Measurements from ENCODE around the gene TEX12.
"Not testable (repeated sequence)": the region's sequence is repeated elsewhere in the genome, so short reads cannot be mapped to it uniquely, and the experiment has no call there.

Gene TEX12

DNA sequence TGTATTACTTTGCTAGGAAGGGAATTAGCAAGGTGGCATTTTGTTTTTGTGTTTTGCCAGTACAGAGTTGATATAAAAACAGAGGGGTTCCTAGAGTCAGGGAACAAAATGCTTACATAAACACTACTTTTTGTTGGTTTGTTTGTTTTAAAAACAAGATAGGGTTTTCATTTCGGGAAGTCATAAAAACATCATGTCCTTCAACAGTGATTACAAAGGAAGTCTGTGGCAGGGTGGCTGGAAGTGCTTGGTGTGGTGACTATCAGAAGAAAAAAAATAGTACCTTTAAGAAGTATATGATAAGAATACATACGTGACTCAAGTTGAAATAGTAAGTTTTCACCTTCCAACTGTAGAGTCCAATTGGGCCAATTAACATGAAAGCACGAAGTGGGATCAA, 2.1 kb upstream of the TEX12 start:
- peak; percentile 74 for DNase-seq

DNA sequence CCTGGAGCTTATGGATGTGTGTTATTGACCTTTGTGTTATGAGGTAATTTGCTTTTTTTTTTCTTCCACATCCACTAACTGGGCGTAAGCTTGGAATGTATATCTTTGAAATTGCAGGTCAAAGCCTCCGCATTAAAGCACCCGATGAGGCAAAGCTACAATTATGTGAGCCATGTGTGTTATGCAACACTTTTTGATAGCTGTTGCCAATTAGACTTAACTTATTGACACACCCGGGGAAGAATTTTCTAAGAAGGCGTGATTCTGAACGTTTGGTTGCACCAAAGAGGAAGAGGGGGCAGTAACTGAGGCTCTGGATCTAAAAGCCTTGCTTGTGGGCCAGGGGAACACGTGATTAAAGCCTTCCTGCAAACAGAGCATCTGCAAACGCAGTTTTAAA, 610 bp upstream of the TEX12 start:
- DNase-seq: no peak

DNA sequence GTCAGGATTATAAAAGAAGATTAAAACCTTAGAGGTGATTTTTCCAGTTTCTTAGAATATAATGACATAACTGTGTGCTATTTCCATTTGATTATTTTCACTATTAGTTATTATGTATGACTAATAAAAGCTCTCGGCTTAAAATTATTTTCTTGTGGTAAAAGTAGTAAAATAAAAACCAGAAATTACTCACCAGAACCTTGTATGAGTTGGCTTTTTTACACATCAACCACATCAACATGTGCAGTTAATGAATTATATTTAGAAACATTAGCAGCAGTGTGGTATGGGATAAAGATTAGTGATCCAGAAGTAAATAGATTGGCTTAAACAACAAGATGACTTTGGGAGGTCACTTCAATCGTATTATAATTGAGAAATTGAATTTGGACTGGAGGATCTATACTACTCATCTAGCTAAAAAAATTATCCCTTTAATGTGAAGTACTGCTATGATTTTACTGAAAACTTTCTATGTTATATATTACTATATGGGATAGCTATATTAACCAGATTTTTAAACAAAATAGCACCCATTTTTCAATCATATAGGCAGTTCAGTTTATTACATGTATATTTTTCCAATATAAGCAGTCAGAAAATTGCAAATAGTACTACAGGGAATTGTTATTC, 5.3 kb downstream of the TEX12 start:
- no peak for DNase-seq

DNA sequence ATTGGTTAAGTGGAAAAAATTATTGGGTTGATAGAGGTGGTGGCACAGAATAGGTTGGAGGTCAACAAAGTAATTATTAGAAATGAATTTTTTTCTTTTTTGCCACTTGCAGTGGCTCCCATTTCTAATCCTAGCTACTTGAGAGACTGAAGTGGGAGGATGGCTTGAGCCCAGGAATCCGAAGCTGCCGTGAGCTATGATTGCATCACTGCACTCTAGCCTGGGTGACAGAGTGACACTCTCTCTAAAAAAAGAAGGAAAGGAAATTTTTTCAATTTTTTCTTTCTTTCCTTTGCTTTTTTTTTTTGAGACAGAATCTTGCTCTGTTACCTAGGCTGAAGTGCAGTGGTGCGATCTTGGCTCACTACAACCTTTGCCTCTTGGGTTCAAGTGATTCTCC, 6.0 kb downstream of the TEX12 start:
- DNase-seq: no peak

DNA sequence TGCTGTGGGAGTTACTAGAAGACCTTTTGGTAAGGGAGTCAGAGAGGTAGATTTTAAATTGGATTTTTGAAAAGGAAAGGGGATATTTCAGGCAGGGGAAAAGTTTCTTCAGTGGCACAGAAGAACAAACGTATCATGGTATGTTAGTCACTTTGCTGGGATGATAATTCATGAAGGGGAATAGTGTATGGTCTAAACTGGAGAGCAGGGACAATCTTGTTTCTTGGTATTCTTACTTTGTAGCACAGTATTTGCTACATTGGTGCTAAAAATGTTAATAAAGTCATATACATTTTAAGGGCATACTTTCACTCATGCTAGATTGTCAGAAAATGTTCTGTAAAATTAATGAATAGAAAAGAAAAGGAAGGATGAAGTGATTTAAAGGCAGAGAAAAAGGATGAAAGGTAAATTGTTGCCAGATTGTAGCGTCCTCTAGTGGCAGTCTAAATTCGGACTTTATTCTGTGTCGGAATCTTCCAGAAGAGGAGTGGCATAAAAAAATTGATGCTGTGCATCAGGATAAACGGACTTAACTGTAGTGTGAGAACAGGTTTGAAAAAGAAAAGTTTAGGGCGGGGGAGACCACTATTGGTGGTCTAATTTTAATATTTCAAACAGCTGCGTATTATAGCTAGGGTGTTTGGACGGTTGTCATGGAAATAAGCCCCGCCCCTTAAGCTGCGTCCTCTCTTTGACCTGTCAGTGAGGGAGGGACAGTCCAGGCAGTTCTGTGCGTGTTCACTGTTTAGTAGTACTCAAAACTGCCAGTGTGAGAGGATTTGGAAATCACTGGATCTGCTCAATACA, 7.8 kb downstream of the TEX12 start, which contains the start of gene BCO2:
TSS of gene BCO2 (plus strand) at position 724 of the 810 bp plus-strand sequence. CDS start 90 bp downstream, outside the sequence.
- peak; percentile 77 for DNase-seq

DNA sequence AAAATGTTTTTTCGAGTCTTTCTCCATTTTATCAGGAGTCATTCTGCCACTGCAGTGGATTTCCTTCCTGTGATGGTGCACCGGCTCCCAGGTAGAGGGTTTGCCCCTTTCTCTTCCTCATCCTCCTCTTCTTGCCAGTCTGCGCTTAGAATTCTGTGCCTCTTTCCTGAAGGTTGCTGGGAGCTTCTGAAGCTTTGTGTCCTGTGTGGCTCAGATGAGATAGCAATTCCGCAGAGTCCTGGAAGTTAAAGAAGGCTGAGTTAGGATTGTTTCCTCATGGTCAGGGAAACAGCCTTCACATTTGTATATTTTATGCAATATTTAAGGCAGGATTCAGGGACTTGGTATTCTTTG, 8.4 kb downstream of the TEX12 start:
- no peak for DNase-seq

DNA sequence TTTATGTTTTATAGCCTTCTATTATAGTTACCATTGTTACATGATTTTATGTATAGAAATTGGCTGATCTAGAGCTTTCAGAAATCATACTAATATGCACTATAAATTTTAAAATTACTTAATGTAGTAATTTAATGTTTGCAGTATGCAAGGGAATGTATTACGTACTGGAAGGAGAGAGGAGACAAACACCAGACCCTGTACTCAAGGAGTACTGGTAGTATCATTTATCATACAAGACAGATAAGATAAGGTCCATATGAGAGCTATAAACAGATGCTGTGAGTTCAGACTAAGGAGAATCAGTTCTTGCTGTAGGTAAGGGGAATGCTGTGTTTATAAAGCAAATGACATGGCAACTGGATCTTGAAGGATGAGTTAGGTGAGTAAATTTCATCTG, 8.9 kb downstream of the TEX12 start:
- no peak for DNase-seq

DNA sequence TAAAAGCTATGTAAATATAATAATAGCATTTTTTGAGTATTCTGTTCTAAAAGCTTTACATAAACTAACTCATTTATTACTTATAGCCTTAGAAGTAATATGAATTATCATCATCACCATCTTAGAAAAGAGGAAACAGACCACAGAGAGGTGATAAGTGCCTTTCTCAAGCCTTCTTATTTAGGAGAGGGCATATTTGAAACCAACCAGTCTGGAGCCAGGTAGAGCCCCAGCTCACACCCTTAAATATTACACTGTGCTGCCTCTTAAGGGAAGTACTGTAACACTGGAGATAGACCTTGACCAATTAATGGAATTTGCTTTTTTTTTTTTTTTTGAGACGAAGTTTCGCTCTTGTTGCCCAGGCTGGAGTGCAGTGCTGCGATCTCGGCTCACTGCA, 10.4 kb downstream of the TEX12 start:
- DNase-seq: peak; percentile 60

DNA sequence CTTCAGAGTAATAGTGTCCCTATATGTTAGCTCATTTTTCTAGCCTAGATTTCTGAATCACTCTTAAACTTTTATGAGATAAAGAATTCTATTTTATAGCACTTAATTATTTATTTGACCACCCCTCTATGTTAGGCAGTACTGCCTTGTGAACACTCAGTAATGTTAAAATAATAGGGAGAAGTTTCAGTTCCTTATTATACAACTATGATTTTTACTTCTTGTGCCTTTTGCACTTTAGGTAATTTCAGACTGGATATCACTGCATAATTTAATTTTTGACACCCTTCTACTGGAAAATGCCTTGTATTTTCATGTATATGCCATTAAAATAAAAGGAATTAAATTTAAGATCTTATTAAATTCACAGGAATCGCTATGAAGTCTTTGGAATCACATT, 11.3 kb downstream of the TEX12 start:
- no peak for DNase-seq

DNA sequence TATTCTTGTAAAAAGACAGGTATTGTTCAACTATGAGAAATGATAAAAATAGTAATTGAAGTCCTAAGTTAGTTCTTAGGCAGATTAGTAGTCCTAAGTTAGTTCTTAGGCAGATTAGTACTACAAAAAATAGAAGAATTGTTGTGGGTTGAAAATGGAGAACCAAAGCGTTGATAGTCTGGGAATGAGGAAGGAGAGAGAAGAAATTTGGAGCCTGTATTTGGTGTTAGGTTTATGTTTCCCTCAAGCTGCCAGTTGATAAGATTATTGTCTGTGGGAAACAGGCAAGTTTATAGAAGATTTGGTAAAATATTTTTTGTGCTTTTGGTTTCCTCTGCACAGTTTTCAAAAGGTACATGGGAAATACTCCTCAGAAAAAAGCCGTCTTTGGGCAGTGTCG, 11.8 kb downstream of the TEX12 start:
- peak; percentile 70 for DNase-seq

DNA sequence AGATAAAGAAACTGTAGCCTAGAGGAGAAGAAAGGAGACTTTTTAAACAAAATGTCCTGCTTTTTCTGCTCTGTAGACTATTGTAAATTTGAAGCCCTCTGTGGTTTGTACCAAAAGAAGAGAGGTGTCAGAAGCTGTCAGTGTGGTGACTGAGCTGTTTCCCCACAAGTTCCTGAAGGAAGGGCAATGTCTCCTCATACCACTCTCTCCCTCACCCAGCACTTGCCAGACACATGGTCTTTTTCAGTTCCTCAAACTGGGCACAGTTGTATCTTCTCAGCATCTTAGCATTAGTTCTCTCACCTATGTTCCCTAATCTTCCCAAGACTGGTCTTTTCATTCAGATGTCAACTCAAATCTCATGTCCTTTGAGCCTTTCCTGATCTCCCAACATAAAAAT, 12.4 kb downstream of the TEX12 start:
- DNase-seq: peak; percentile 99

DNA sequence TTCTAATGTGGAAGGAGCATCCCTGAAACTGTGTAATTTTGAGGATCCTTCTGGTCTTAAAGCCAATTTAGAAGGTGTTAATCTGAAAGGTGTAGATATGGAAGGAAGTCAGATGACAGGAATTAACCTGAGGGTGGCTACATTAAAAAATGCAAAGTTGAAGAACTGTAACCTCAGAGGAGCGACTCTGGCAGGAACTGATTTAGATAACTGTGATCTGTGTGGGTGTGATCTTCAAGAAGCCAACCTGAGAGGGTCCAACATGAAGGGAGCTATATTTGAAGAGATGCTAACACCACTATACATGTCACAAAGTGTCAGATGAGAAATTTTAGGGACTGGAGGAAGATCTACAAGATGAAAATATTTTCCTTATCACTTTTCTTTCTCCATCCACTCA, 15.7 kb downstream of the TEX12 start:
- no peak for DNase-seq

DNA sequence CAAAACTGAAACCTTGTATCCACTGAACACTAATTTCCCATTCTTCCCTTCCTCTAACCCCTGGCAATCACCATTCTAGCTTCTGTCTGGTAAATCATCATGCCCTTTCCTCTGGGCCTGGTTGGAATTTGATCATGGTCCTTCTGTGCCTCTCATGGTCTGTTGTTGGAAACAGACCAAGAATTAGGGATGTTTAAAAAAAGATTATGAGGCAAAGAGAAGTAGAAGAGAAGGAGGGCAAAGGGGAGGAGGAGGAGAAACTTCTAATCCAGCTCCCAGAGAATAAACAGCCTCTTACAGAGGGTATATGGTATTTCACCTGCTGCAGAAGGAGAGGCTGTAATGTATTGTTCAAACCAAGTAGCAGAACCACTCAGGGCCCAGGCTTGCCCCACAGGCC, 18.7 kb downstream of the TEX12 start:
- no peak for DNase-seq

DNA sequence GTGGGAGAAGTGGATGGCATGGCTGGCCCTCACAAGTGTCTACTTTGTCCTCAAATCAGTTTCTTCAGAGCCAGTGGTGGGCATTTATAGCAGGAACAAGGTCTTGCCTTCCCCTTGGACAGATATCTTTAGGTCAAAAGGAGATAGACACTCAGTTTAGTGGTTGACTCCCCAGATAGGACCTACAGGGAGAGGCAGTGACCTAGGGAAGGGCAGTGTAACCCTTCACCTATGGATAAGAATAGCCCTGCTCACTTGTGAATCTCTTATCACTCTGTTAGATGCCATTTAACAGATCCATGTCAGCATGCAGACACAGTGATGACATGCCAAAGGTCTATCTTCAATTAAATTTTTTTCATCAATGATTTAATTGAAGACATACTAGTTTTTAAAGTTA, 19.1 kb downstream of the TEX12 start:
- DNase-seq: no peak

DNA sequence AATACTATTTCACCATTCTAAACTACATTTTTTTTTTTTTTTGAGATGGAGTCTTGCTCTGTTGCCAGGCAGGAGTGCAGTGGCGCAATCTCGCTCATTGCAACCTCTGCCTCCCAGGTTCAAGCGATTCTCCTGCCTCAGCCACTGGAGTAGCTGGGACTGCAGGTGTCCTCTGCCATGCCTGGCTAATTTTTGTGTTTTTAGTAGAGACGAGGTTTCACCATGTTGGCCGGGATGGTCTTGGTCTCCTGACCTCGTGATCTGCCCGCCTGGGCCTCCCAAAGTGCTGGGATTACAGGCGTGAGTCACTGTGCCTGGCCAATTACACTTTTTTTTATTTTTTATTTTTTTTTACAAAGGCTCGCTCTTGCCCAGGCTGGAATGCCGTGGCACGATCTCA, 27.9 kb downstream of the TEX12 start:
- not testable (repeated sequence) for DNase-seq

DNA sequence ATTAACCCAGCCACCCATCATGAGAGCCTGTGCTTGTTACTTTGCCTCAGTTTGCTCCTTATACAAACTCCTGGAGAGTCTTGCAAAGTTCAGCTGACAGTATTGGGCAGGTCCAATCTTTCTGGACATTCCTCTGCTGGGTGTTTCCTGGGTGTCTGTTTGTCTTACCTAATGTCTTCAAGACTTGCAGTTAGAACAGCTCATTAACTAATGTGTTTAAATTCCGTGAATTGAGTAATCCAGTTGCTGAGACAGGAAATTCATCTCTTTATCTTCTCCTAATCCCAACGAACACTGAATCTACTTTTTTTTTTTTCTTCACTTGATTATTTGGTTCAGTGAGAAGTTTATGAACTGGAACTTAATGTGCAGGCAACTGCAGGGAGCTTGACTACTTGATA, 28.8 kb downstream of the TEX12 start:
- DNase-seq: peak; percentile 99

DNA sequence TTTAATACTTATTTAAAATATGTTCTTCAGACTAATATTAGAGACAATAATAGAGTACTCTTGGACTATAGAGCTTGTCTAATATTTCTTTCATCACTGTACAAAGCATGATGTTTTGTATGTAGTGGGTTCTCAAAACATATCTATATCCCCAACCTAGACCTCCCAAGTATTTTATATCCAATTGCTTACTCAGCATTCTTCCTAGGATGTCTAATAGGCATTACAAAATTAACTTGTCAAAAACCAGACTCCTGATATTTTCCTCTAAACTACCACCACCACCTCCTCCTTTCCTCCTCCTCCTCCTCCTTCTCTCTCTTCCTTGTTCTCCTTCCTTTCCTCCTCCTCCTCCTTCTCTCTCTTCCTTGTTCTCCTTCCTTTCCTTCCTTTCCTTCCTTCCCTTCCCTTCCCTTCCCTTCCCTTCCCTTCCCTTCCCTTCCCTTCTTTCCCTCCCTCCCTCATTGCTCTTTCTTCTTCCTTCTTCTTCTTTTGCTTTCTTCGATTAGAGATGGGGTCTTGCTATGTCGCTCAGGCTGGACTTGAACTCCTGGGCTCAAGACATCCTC, 29.4 kb downstream of the TEX12 start:
- no peak for DNase-seq

DNA sequence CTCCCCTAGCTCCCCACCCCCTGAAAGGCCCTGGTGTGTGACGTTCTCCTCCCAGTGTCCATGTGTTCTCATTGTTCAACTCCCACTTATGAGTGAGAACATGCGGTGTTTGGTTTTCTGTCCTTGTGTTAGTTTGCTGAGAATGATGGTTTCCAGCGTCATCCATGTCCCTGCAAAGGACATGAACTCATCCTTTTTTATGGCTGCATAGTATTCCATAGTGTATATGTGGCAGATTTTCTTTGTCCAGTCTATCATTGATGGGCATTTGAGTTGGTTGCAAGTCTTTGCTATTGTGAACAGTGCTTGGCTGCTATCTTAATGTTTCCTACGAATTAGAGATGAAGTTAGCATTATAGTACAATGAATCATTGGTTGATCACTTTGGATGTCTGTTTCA, 31.9 kb downstream of the TEX12 start:
- DNase-seq: not testable (repeated sequence)

DNA sequence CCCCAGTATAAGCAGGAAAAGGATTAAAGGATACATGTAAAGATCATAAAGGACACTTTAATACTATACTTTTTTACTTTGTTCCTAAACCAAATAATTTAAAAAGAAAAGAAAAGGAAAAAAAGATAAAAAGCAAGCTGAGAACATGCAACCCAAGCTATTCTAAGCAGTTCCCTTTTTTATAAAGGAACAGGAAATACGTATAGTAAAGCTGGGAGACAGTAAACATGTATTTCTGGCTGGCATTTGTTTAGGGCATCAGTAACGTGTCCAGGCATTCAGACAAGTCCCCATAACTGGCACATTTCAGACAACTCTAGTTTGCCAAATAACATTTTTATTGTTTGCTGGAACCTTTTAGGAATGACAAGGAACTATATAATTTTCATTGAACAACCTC, 33.1 kb downstream of the TEX12 start:
- DNase-seq: peak; percentile 78

DNA sequence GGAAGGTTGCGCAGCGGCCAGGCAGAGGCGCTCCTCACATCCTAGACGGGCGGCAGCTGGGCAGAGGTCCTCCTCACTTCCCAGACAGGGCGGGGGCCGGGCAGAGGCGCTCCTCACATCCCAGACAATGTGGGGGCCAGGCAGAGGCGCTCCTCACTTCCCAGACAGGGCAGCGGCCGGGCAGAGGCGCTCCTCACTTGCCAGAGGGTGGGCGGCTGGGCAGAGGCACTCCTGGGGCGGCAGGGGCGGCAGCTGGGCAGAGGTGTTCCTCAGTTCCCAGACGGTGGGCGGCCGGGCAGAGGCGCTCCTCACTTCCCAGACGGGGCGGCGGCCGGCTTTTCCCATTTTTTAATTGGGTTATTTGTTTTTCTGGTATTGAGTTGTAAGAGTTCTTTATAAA, 38.9 kb downstream of the TEX12 start:
- DNase-seq: no peak

DNA sequence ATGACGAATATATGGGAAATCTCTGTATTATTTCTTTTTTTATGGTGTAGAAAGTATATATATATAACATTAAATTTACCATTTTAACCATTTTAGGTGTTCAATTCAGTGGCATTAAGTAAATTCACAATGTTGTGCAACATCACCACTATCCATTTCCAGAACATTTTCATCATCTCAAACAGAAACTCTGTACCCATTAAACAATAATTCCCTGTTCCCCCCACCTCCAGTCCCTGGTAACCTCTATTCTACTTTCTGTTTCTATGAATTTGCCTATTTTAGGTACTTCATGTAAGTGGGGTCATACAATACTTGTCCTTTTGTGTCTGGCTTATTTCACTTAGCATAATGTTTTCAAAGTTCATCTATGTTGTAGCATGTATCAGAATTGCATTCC, 43.7 kb downstream of the TEX12 start:
- no peak for DNase-seq

DNA sequence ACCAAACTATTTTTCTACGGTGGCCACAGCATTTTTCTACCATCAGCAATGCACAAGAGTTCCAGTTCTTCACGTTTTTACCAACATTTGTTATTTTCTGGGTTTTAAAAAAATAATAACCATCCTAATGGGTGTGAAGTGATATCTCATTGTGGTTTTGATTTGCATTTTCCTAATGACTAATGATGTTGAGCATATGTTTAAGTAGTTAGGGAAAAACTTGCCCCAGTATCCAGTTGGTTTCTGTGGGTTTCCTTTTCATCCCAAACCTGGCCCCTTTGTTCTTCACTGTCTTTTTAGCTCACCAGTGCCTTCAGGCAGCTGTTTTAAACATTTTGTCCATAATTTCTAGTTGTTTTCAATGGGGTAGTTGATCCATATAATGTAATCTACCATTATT, 44.4 kb downstream of the TEX12 start:
- DNase-seq: peak; percentile 99

DNA sequence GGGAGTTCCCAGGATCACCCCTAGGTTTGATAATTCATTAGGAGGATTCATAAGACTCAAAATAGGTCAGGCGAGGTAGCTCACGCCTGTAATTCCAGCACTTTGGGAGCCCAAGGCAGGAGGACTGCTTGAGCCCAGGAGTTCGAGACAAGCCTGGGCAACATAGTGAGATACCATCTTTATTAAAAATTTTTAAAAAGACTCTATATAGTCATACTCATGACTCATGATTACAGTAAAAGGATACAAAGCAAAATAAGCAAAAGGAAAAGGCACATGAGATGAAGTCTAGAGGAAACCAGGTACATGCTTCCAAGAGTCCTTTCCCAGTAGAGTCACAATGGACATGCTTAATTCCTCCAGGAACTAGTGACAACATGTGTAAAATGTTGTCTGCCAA, 45.1 kb downstream of the TEX12 start:
- no peak for DNase-seq

DNA sequence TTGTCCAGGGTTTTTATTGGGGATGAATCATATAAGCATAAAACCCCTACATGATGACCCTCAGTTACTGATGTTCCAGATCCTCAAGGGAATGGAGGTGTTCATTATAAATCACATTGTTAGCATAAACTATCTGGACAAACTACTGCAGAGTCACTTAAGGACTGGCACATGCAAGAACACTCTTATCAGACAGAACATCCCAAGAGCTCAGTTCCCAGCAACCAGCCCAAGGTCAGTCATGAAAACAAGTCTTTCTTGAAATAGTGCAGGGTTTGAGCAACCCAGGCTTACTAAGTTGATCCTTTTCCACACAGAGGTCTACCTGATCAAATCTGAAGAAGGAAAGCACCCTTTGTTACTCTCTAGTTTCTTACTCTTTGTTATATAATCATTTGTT, 45.5 kb downstream of the TEX12 start:
- peak; percentile 40 for DNase-seq

DNA sequence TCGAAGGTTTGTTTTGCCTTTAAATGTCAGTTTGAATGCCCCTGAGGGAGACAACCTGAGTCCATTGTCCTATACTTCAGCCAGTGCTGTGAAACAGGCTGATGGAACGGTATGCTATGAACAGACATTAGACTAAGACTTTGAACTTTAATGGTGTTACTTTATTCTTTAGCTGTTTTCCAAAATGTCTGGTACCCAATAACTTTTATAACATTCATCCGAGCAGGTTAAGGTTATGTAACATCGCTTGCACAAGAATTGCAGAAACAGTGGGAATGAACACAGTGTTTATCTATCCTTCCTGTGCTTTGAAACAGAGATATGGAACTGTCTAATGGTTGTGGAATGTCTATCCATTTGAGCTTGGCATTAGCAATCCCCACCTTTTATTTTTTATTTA, 46.6 kb downstream of the TEX12 start:
- DNase-seq: no peak
